GM12874 (cell line): ENCODE data around the gene GRID2.

ENCODE experiments used
- TF ChIP-seq, protein P1 (sequence below): IDR thresholded peaks from 2 replicates; pipeline ENCODE4 v1.5.1; 2011; ENCODE audit warnings: low read depth, mild to moderate bottlenecking, control low read depth, low read length, moderate library complexity; ENCODE audit not compliant: insufficient read depth

GRID2 gene

DNA sequence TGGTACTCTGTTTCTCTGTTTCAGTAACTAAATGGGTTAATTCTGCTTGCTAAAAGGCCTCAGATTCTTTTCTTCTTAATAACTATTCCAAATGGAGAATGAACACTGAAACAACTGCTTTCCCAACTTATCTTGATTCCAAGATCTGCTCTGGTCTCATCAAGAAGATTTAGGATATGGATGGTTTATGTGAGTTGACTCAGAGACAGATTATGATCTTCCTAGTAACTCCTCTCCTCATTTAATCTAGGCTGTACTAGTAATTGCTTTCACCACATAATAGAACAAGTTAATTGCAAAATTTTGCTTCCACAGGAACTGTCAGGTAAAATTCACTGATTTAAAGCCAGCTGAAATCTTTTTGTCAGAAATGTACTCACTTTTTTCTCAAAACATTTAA is 537.1 kb downstream of the GRID2 start:
- TF ChIP-seq, protein P1, sequence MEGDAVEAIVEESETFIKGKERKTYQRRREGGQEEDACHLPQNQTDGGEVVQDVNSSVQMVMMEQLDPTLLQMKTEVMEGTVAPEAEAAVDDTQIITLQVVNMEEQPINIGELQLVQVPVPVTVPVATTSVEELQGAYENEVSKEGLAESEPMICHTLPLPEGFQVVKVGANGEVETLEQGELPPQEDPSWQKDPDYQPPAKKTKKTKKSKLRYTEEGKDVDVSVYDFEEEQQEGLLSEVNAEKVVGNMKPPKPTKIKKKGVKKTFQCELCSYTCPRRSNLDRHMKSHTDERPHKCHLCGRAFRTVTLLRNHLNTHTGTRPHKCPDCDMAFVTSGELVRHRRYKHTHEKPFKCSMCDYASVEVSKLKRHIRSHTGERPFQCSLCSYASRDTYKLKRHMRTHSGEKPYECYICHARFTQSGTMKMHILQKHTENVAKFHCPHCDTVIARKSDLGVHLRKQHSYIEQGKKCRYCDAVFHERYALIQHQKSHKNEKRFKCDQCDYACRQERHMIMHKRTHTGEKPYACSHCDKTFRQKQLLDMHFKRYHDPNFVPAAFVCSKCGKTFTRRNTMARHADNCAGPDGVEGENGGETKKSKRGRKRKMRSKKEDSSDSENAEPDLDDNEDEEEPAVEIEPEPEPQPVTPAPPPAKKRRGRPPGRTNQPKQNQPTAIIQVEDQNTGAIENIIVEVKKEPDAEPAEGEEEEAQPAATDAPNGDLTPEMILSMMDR, result no peak

DNA sequence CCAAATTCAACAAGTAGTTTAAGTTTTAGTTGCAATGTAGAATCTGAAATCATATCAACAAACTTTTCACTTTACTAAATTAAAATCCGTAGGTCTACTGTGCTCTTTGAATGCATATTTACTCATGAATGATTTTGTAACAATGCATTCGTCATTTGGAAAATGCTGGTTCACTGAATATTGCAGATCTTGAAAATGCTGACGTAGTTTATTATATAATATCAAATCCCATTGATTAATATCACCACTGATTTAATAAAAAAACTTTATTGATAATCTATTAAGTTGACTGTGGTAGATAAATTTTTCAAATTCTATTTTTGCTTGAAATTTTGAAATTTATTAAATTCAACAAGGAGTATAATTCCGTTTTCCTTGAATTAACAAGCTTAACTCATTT is 540.0 kb downstream of the GRID2 start:
- TF ChIP-seq, protein P1, result no peak

DNA sequence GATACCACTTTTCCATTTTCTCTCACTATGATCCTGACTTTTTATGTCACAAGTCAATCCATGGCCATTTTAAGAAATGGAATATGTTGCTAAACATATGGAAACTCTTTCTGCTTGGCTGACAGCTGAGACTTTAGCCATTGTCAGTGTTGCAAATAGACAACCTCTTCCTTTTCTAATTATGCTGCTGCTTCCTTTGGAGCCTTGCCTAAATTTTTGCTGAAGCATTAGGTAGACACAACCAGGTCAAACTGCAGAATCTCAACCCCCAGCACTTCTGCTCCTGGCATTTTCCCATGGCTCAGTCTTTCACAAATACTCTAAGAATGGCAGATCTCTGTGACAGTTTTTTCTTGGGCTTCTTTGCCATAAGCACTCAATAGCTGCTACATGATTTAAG is 543.3 kb downstream of the GRID2 start:
- TF ChIP-seq, protein P1, result no peak

DNA sequence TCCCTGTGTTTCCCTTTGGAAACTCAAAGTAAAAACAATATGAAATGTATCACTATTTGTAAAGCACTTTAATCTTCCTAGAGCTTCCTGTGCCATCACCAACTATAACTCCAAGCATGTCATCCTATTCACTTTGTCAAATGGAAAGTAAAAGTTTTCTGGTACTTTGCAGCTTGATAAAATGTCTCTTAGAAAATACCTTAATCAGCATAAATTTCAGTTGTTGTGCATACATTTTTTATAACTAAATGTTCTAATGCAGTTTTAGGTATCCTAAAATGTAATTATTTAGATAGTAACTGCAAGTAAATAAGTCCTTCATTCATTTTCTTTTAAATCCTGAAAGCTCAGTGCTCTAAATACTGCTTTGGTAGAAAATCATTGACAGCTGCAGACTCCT is 558.7 kb downstream of the GRID2 start:
- TF ChIP-seq, protein P1, result no peak

DNA sequence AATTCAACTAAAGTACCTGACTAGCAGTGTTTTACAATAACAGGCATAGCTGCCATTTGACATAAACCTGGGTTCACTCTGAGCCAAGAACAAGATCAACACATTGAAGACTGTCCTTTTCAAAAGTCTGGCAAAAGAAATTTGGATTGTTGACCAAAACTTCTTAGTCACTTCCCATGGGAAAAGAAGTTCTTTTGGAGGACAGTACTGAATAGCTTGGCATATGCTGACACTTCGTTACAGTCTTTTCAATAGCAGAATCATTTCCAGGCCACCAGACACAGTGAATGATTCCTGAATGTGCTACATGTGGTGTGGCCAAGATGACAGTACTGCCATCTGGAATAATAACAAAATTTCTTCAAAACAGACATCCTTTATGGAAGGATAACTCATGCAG is 560.3 kb downstream of the GRID2 start:
- TF ChIP-seq, protein P1, result no peak

DNA sequence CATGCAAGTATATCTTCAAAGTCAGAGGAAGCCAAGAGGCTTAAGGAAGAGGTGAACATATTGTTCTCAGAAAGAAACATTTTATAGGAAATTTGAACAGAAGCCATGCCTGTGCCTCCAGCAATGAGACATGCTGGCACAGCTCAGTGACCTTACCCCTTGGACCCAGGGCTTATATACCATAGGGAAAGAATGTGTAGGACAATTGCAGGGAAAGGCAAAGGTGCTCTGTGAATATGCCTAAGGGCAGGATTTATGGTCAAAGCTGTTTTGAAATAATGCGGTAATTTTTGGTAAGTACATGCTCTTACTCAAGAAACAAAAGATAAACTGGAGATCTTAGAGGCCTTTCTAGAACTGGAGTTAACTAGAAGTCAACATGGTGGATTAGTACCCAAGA is 568.8 kb downstream of the GRID2 start:
- TF ChIP-seq, protein P1, result no peak

DNA sequence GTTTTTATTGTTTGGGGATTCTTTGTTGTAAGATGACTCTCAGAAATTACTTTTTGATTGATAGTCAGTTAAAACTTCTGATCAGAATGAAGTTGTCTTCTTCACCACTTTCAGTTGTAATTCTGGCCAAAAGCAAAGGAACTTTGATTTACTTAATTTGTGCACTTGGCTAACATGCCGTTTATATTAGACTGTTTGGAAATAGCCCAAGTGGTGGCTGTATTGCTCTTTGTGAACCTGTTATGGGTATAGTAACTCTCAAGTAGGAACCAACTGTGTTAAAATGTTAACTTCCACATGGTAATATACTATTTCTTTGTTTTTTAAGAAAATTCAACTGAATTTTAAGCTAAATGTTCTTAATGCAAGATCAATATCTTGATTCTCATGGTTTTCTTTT is 581.9 kb downstream of the GRID2 start:
- TF ChIP-seq, protein P1, result no peak

DNA sequence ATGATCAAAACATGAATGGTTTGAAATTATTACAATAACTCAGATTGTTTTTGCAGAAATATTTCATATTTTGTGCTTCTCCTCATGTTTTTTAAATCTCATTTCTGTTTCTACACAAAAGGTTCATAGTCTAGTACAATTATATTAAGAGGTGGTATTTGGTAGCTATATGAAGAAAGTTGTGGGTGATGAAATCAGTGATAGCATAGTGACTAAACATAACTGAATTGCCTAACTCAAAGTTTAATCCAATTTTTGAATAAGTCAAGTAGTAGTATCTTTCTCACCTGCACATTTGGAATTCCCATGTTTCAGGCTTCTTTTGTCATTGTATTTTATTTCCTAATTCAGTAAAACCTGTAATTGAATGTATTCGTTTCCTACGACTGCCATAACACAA is 648.7 kb downstream of the GRID2 start:
- TF ChIP-seq, protein P1, result no peak
